Measurements from ENCODE around the gene ATP8A2.
"Not testable (repeated sequence)": the region's sequence is repeated elsewhere in the genome, so short reads cannot be mapped to it uniquely, and the experiment has no call there.

Gene ATP8A2

GRCh38 chr13:25819856-25820530, 448.2 kb downstream of the ATP8A2 start:
- no peak for DNase-seq

- no peak for DNase-seq
Observed at GRCh38 chr13:25821776-25822175, 450.0 kb downstream of the ATP8A2 start.

- DNase-seq: not testable (repeated sequence)
Observed at GRCh38 chr13:25827221-25827620, 455.4 kb downstream of the ATP8A2 start.

- no peak for DNase-seq
Observed at GRCh38 chr13:25827831-25828465, 456.2 kb downstream of the ATP8A2 start.

- DNase-seq: no peak
Observed at GRCh38 chr13:25833761-25834160, 462.0 kb downstream of the ATP8A2 start.

- no peak for DNase-seq
Observed at GRCh38 chr13:25836574-25837336, 465.0 kb downstream of the ATP8A2 start.

GRCh38 chr13:25839371-25839770, 467.6 kb downstream of the ATP8A2 start:
- DNase-seq: no peak

GRCh38 chr13:25840261-25840660, 468.5 kb downstream of the ATP8A2 start:
- DNase-seq: no peak

- no peak for DNase-seq
Observed at GRCh38 chr13:25840931-25841330, 469.2 kb downstream of the ATP8A2 start.

- no peak for DNase-seq
Observed at GRCh38 chr13:25843692-25844091, 471.9 kb downstream of the ATP8A2 start.

- DNase-seq: no peak
Observed at GRCh38 chr13:25844559-25845434, 473.0 kb downstream of the ATP8A2 start.

- no peak for DNase-seq
Observed at GRCh38 chr13:25846222-25846984, 474.6 kb downstream of the ATP8A2 start.

- no peak for DNase-seq
Observed at GRCh38 chr13:25847145-25847544, 475.4 kb downstream of the ATP8A2 start.

- no peak for DNase-seq
Observed at GRCh38 chr13:25847635-25848626, 476.2 kb downstream of the ATP8A2 start.

- no peak for DNase-seq
Observed at GRCh38 chr13:25848812-25849745, 477.3 kb downstream of the ATP8A2 start.

- DNase-seq: no peak
Observed at GRCh38 chr13:25857830-25858229, 486.1 kb downstream of the ATP8A2 start.

- no peak for DNase-seq
Observed at GRCh38 chr13:25859528-25859927, 487.8 kb downstream of the ATP8A2 start.

- DNase-seq: no peak
Observed at GRCh38 chr13:25860265-25860664, 488.5 kb downstream of the ATP8A2 start.

- no peak for DNase-seq
Observed at GRCh38 chr13:25860862-25861261, 489.1 kb downstream of the ATP8A2 start.

- no peak for DNase-seq
Observed at GRCh38 chr13:25862156-25862555, 490.4 kb downstream of the ATP8A2 start.
